H1 (cell line): ENCODE data around the gene LRRC10. TPM values are rescaled to one million over a fixed set of nuclear protein-coding genes. Genes with fewer than 3 reads are reported as not detected.

Experiments
- CEBPB ChIP-seq: IDR thresholded peaks from 2 replicates; pipeline ENCODE4 v1.6.1; 2012; ENCODE audit warnings: low read depth, low read length
- CHD1 ChIP-seq: IDR thresholded peaks from 2 replicates; pipeline ENCODE4 v1.6.1; 2012; ENCODE audit warnings: low read depth, low read length, improper control_type of control experiment
- FOSL1 ChIP-seq: IDR thresholded peaks from 2 replicates; pipeline ENCODE4 v1.6.1; 2011; ENCODE audit warnings: mild to moderate bottlenecking, low read depth, low read length, moderate library complexity; ENCODE audit not compliant: insufficient read depth
- HDAC6 ChIP-seq: IDR thresholded peaks from one replicate; pipeline ENCODE4 v1.7.1; 2012; ENCODE audit warnings: low read depth, mild to moderate bottlenecking, inconsistent platforms, low read length, moderate library complexity
- KDM4A ChIP-seq: IDR thresholded peaks from one replicate; pipeline ENCODE4 v1.7.1; 2012; ENCODE audit warnings: low read depth, mild to moderate bottlenecking, moderate library complexity, low read length, inconsistent platforms; ENCODE audit not compliant: severe bottlenecking
- SP4 ChIP-seq: IDR thresholded peaks from 2 replicates; pipeline ENCODE4 v1.6.1; 2012; ENCODE audit warnings: low read length, inconsistent platforms
- SRF ChIP-seq: IDR thresholded peaks from 2 replicates; pipeline ENCODE4 v1.6.1; 2011; ENCODE audit warnings: mild to moderate bottlenecking, low read depth, low read length, moderate library complexity
- SUZ12 ChIP-seq: fragments of 200-600 bp; sonication (generic); IDR thresholded peaks from 2 replicates; pipeline ENCODE4 v1.6.1; 2012; ENCODE audit warnings: mild to moderate bottlenecking, inconsistent platforms, low read length, moderate library complexity, mixed read lengths
- polyA plus RNA-seq, 7 experiments: library from polyadenylated mRNA; depleted of rRNA in 3 of 7; stranded (reverse) in 5 of 7; unstranded in 2 of 7; fragments of >200 nt in 5 of 7; fragments of 200-250 nt in 2 of 7; gene quantifications; 1 replicate in 5 of 7; 2 replicates in 1 of 7; 4 replicates in 1 of 7; pipeline versions ENCODE4 v1.2.1 to v1.2.3, GENCODE V29; 2011 to 2013; ENCODE audit warnings: missing spikeins in 2 of 7, mixed read lengths in 2 of 7
- total RNA-seq: library from RNA; stranded (reverse); fragmentation: NEBNext Ultra II Directional; extraction: Animal tissue kit (Norgen Biotek cat#: 25700); gene quantifications from 2 replicates; pipeline ENCODE4 v1.2.1, GENCODE V29; 2021
- TF ChIP-seq, protein P1 (sequence below), 3 experiments: IDR thresholded peaks; 1 replicate in 2 of 3; 2 replicates in 1 of 3; pipeline versions ENCODE4 v1.5.1 to v1.6.1; 2011; ENCODE audit warnings: low read length in 3 of 3, mild to moderate bottlenecking in 3 of 3, inconsistent platforms in 2 of 3, low read depth in 1 of 3, moderate library complexity in 1 of 3; ENCODE audit not compliant: insufficient read depth in 1 of 3; ENCODE audit errors: control extremely low read depth in 1 of 3
- TF ChIP-seq, protein P2 (sequence below): IDR thresholded peaks from 2 replicates; pipeline ENCODE4 v1.6.1; 2012; ENCODE audit warnings: inconsistent platforms

Gene LRRC10
- total and polyA plus RNA-seq, 2 of the 8 experiments (the other 6 are each of a cell fraction or from before 2014, with no cell fraction given) = not detected

DNA sequence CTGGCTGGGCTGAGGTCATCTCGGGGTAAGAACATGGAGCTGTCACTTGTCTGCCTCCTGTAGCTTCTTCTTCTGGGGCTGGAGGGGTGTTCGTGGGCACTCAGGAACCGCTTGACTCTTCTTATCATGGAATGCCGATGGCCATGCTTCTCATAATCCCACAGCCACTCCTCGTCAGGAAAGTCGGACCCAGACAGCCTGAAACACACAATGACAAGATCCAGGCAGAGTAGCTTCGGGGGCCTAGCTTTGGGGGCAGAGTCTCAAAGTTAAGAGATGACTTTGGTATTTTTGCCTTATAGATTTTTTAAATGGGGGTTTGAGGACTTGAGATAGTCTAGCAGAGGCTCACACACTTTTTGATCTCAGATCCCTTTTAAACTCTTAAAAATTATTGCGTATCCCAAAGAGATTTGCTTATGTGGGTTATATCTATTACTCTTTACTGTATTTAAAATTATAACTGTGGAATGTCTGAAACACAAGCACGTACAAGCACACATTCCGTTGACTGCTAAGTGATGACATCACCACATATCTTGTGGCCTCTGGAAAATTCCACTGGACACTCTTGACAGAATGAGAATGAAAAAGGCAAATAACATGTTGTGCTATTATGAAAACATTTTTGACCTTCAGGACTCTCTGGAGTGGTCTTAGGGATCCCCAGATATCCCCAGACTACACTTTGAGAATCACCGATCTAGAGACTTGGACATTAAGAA, 45.1 kb upstream of the LRRC10 start (continued):
- TF ChIP-seq FOSL1 = no peak
- no peak for TF ChIP-seq SRF
- TF ChIP-seq, protein P1, sequence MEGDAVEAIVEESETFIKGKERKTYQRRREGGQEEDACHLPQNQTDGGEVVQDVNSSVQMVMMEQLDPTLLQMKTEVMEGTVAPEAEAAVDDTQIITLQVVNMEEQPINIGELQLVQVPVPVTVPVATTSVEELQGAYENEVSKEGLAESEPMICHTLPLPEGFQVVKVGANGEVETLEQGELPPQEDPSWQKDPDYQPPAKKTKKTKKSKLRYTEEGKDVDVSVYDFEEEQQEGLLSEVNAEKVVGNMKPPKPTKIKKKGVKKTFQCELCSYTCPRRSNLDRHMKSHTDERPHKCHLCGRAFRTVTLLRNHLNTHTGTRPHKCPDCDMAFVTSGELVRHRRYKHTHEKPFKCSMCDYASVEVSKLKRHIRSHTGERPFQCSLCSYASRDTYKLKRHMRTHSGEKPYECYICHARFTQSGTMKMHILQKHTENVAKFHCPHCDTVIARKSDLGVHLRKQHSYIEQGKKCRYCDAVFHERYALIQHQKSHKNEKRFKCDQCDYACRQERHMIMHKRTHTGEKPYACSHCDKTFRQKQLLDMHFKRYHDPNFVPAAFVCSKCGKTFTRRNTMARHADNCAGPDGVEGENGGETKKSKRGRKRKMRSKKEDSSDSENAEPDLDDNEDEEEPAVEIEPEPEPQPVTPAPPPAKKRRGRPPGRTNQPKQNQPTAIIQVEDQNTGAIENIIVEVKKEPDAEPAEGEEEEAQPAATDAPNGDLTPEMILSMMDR (IDR thresholded peaks at IDR 0.05; ENCODE audit: control extremely low read depth in 1 of 3, insufficient read depth in 1 of 3, low read depth in 1 of 3, low read length in 3 of 3) = no peak
- TF ChIP-seq, protein P2, sequence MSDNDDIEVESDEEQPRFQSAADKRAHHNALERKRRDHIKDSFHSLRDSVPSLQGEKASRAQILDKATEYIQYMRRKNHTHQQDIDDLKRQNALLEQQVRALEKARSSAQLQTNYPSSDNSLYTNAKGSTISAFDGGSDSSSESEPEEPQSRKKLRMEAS = no peak
- TF ChIP-seq CHD1 = no peak
- no peak for TF ChIP-seq KDM4A
- no peak for TF ChIP-seq HDAC6
- no peak for TF ChIP-seq CEBPB
- no peak for TF ChIP-seq SP4
- TF ChIP-seq SUZ12 = no peak
